ENCODE results near the gene CASP8.

- TF ChIP-seq UBTF (CRISPR knock-in tag; IDR thresholded peaks at IDR 0.05): peak; percentile 48
- no peak for TF ChIP-seq ZZZ3 (CRISPR knock-in tag; IDR thresholded peaks at IDR 0.05; ENCODE audit: borderline replicate concordance)
- TF ChIP-seq HMGXB4 (CRISPR knock-in tag; IDR thresholded peaks at IDR 0.05; ENCODE audit: borderline replicate concordance in 1 of 2, low read depth in 1 of 2): peak; percentile 51 to 70; a peak in 3 of 4 replicates
- no peak; the same call in 1 of the 2 replicates for TF ChIP-seq SNAPC5 (CRISPR knock-in tag; IDR thresholded peaks at IDR 0.05; ENCODE audit: borderline replicate concordance)
- peak; percentile 46; the same call in 1 of the 2 replicates for TF ChIP-seq ATF2 (CRISPR knock-in tag; IDR thresholded peaks at IDR 0.05)
- peak; percentile 87; the same call in 1 of the 2 replicates for TF ChIP-seq MYC (CRISPR knock-in tag; IDR thresholded peaks at IDR 0.05; ENCODE audit: borderline replicate concordance)
- TF ChIP-seq HBP1 (CRISPR knock-in tag; IDR thresholded peaks at IDR 0.05; ENCODE audit: low read depth): no peak
- peak; percentile 61 for TF ChIP-seq GABPB1 (CRISPR knock-in tag; IDR thresholded peaks at IDR 0.05)
- TF ChIP-seq RAD21 (CRISPR knock-in tag; IDR thresholded peaks at IDR 0.05): no peak
- no peak for TF ChIP-seq SNAI1 (CRISPR knock-in tag; IDR thresholded peaks at IDR 0.05; ENCODE audit: borderline replicate concordance)
- TF ChIP-seq NR2F2 (IDR thresholded peaks at IDR 0.05; ENCODE audit: borderline replicate concordance, low read depth): 0 out of 2 replicates have a peak, but pooled peaks have one; percentile 34
- TF ChIP-seq ZBTB34 (CRISPR knock-in tag; IDR thresholded peaks at IDR 0.05): no peak
- TF ChIP-seq HOMEZ (CRISPR knock-in tag; IDR thresholded peaks at IDR 0.05; ENCODE audit: low read depth): 0 out of 2 replicates have a peak, but pooled peaks have one; percentile 52
Measured at GRCh38 chr2:201257956-201258665, 2.2 kb upstream of the CASP8 start.

Measured in HepG2 (cell line).